ENCODE data around the gene LRP1B.

DNA sequence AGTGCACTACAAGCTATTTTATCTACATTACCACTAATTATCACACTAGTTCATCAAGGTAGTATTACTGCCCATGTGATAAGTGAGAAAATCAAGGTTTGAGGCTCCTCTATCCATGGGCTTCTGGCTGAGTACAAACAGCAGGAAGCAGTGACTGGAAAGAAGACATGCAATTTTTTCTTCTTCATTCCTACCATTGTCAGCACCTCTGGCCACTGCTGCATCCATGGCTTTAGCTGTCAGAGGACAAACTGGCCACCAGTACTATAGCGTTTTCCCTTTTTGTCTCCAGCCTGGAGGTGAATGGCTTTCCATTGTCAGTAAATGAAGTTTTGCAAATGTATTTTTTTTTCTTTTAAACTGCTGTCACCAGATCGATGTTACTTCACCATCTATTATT, 674.9 kb downstream of the LRP1B start:
- TF ChIP-seq, protein P1, sequence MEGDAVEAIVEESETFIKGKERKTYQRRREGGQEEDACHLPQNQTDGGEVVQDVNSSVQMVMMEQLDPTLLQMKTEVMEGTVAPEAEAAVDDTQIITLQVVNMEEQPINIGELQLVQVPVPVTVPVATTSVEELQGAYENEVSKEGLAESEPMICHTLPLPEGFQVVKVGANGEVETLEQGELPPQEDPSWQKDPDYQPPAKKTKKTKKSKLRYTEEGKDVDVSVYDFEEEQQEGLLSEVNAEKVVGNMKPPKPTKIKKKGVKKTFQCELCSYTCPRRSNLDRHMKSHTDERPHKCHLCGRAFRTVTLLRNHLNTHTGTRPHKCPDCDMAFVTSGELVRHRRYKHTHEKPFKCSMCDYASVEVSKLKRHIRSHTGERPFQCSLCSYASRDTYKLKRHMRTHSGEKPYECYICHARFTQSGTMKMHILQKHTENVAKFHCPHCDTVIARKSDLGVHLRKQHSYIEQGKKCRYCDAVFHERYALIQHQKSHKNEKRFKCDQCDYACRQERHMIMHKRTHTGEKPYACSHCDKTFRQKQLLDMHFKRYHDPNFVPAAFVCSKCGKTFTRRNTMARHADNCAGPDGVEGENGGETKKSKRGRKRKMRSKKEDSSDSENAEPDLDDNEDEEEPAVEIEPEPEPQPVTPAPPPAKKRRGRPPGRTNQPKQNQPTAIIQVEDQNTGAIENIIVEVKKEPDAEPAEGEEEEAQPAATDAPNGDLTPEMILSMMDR (IDR thresholded peaks at IDR 0.05; ENCODE audit: low read length): no peak
- no peak for TF ChIP-seq EZH2 (IDR thresholded peaks at IDR 0.05; ENCODE audit: borderline replicate concordance, low read length)
